GM18951 (cell line): ENCODE data around the gene KCNG2.
"Not testable (repeated sequence)": the region's sequence is repeated elsewhere in the genome, so short reads cannot be mapped to it uniquely, and the experiment has no call there.

ENCODE experiments used
- POLR2A ChIP-seq: IDR thresholded peaks from 4 replicates; pipeline ENCODE4 v1.6.1; 2011; ENCODE audit warnings: mild to moderate bottlenecking; ENCODE audit not compliant: insufficient read length, insufficient read depth; ENCODE audit errors: extremely low read depth
- in situ Hi-C: fragments of 300-500 bp; cut with MboI; formaldehyde crosslinking; loops from one replicate; pipeline ENCODE4 v1.12.0; 2022; ENCODE audit warnings: low sequenced_read_pairs, mixed read lengths, inconsistent platforms; ENCODE audit not compliant: unreplicated experiment

KCNG2 gene

DNA sequence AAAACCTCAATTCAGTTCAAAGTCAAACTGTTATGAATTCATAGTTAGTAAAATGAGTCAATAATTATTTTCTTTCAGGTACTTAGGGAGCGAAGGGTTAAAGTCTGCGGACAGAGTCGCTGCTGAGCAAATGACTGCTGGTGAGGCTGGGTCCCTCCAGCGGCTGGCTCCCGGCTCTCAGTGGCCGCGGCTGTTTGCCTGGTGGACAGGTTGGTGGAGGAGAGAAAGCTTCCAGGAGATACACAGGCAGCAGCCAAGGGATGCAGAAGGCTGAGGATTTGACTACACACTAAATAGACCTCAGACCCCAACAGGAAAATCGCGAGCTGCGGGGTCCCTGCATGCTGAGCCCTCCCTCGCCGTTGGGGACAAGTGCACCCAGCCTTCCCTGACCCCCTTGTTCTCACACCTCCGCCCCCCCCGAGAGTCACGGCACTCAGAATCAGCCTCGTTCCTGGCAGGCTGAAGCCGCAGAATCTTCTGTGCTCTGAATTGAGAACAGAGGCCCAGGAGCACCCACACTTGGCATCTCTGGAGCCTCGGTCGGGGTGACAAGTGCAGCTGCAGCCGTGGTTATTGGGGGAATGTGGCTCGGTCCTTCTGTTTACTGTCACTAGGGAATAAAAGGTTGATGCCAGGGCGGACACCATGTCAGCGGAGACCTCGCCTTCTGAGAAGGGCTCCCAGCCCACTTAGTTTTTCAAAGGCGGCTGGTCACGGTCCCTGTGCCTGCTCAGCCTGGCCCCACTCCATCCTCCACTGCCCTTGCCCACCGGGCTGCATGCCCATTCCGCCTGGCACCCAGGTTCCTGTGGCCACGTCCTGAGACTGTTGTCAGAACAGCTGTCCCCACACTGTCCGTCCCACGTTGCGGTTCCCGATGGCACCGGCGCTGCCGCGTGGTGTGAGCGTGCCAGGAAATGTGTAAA lies 79.7 kb downstream of the KCNG2 start:
- TF ChIP-seq POLR2A, result no peak
- in situ Hi-C loops, result no loop called here

DNA sequence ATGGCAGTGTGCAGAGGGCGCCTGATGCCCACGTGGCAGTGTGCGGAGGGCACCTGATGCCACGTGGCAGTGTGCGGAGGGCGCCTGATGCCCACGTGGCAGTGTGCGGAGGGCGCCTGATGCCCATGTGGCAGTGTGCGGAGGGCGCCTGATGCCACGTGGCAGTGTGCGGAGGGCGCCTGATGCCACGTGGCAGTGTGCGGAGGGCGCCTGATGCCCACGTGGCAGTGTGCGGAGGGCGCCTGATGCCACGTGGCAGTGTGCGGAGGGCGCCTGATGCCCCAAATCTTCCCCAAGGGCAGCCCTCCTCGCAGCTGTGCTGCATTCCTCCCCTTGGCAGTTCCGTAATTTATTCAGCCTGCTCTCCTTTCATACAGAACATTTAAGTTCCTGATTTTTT lies 80.5 kb downstream of the KCNG2 start:
- in situ Hi-C loops, result not testable (repeated sequence)

DNA sequence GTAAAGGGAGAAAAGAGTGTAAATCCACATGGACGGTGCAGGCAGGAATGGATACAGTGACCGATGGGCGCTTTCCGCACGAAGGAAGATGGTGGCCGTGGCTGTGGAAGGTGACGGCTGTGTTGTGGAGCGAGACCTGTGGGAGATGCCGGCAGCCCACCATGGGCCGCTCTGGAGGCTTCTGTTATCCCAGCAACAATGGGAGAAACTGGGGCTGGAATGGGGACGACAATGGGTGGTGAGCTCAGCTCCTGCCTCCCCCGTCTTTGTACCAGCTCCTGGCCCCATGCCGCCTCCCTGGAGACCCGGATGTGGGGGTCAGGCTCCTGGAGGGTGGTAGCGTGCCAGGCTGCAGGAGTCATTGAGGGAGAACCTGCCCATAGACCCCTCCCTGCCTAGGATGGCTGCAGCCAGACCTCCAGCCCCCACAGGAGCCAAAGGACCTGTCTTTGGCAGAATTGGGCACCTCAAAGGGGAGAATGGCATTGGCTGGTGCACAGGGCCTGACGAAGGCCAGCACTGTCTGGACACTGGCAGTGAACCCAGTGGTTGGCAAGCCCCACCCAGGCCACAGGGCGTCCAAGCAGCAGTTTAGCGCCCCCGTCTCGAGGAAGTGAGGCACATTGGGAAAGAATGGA lies 81.1 kb downstream of the KCNG2 start:
- in situ Hi-C loops, result no loop called here
- TF ChIP-seq POLR2A, result no peak

DNA sequence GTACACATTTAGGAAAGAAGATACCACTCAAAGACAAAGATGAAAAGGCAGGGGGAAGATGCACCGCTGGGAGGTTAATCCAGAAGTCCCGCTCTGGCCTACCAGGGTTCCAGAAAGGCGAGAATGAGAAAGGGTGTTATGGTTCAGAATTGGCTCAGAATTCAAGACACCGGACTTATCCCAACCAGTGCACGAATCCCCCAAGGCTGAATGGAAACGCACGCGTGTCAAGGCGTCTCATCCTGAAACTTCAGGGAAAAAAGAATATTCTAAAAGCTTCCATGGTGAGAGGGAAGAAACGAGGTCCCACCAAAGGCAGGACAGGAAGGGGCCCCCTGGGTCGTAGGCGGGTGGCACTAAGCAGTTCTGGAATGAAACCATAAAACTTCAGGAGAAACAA lies 81.8 kb downstream of the KCNG2 start:
- TF ChIP-seq POLR2A, result no peak
- in situ Hi-C loops, result no loop called here

DNA sequence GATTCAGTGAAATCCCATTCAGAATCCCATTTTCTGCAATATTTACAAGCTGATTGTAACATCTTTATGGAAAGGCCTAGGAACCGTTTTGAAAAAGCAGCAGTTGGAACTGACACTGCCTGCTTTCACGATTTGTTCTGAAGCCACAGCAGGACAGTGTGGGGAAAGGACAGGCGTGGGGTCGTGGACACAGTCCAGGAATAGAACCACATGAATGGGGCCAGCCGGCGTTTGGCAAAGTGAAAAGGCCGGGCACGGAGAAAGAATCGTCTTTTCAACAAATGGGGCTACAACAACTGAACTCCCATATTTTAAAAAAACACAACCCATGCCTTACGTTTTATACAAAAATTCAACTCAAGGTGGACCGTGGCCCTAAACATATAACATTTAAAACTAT lies 84.0 kb downstream of the KCNG2 start:
- in situ Hi-C loops, result no loop called here
- no peak for TF ChIP-seq POLR2A

DNA sequence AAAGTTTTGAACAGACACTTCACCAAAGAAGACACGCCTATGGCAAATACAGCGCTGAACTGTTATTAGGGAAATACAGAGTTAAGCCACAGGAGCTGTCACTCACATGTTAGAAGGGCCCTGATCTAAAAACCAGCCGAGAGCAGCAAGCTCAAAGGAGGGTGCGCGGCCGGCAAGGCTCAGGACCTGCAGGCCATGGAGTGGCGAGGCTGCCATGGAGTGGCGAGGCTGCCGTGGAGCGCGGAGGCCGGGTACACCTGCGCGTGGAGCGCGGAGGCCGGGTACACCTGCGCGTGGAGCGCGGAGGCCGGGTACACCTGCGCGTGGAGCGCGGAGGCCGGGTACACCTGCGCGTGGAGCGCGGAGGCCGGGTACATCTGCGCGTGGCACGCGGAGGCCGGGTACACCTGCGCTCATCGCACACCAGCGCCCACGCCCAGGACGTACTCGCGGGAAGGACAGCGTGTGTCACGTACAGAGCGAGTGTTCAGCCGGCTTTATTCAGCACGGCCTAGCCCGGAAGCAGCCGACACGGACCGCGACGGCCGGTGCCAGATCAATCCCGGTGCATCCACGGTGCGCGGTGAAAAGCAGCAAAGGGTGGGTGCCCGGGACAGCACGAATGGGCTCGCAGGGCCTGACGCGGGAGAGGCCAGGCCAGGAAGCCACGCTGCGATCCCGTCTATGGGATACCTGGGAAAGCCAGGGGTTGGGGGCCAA lies 84.9 kb downstream of the KCNG2 start:
- in situ Hi-C loops, result no loop called here
- TF ChIP-seq POLR2A, result no peak

DNA sequence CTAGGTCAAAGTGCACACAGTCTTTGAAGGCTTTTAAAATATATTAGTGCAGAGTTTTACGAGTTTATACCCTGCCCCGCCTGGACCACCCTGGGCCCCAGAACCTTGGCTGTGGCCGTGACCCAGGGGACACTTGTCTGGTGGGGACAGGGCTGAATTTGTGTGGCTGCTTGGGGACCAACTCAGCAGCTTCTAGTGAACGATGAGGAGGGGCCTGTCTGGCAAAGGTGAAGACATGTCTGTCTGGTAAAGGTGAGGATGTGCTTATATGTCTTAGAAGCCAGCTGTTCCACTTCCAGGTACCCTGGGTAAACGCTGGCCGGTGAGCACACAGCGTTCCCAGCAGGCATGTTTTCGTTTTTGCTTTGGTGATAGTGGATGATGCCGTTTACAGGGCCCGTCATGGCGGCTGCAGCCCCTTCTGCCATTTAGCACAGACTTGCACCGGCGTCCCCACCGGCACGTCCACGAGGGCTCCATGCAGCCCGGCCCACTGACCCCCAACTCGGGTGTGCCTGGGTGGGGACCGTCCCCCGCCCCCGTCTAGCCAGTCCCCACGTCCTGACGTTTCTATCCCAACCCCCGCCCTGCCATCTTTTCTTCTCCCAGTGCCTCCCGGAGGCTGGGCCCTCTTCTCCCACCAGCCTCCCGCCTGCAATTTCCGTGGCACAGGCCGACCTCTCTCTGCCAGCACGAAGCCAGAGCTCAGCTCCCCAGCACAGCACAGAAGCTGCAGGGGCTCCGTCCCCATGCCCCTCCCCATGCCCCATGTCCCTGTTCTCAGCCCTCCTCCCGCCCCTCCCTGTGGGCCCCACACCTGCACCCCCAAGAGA lies 85.9 kb downstream of the KCNG2 start:
- TF ChIP-seq POLR2A, result no peak
- in situ Hi-C loops, result no loop called here

DNA sequence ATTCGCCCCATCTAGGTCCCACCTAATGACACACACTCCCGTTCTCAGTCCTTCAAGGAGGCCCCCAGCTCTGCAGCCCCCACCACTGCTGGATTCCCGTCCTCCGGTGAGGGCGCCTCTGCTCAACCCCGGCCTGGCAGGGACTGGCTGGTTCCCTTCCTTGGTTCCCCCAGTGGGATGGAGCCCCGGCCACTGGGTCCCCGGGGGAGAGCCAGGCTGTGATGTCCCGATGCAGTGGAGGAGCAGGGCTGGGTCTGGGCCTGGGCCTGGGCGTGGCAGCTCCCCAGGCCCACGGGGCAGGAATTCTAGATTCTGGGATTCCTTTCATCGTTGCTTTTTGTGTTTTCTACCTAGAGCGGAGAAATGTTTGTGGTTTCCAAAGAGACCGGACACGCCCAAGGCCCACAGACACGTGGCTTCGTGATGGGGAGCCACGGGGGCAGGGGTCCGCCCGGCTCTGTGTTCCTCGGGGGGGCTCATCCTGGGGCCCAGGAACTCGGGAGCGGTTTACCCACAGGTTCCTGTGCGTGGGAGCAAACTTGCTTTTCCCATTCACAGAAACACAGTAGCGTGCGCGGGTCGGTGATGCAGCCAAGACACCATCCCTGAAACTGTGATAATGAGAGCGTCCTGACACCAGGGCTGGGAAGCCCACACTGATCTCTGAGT lies 86.7 kb downstream of the KCNG2 start:
- in situ Hi-C loops, result no loop called here
- no peak for TF ChIP-seq POLR2A

DNA sequence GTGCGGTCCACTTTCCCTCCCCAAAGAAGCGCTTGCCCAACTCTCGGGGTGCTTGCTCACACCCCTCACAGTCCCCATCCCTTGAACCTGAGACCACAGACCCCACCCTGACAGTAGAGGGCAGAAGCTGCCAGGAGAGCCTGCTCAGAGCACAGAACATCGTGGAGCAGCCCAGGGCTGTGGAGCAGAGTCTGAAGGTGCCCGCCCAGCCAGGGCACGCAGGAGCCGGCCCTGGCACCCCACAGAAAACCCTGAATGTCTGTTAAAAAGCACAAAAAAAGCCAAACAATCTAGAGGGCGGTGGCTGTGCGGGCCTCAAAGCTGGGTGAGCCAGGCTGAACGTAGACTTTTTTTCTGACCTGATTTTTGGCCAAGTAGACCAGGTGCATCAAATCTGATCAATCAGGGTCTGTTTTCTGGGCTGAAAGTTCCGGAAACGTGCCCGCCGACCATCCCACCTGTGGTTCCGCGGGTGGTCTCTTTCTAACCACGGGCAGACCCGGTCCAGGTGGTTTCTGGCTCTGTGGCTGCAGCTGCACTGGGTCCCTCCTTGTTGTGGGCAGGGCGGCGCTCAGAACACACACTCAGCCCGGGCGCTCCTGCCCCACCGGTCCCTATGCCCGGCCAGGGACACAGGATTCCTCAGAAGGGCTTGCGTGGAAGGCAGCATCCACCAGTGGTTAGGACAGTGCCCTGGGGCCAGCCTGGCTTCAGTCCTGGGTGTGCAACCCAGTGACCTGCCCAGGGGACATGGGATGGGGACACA lies 87.4 kb downstream of the KCNG2 start:
- in situ Hi-C loops, result no loop called here
- TF ChIP-seq POLR2A, result no peak

DNA sequence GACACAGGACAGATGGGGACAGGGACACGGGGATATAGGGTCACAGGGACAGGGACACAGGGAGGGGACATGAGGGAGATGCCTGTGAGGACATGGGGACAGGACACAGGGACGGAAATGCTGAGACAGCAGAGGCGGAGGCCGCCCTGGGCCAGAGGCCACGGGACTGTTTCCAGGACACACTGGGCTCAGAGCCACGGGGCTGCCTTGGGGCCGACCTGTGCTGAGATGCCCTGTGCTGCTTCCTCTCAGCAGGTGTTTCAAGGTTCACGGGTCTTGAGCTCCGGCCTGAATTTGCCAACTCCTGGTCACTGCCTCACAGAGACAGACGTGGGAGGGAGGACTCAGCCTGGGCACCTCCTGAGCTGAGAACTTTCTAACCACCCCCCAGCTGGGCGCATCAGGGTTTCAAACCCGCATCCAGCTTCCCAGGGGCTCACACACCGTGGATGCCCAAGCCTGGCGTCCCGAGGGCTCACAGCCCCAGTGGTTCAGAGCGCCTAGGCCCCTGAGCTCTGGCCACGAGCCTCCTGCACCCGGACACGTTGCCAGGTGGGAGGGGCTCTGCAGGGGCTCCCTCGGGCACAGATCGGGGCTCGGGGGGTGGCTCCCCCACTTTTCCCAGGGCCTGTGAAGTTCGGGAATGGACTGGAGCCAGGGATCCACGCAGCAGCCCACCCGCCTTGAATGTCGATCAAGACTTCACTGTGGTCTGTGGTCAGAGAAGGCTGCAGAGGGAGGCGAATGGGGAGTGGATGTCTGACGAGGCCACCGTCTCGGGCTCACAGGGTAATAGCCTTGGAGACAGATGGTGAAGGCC lies 89.7 kb downstream of the KCNG2 start:
- in situ Hi-C loops, result no loop called here
- TF ChIP-seq POLR2A, result no peak

DNA sequence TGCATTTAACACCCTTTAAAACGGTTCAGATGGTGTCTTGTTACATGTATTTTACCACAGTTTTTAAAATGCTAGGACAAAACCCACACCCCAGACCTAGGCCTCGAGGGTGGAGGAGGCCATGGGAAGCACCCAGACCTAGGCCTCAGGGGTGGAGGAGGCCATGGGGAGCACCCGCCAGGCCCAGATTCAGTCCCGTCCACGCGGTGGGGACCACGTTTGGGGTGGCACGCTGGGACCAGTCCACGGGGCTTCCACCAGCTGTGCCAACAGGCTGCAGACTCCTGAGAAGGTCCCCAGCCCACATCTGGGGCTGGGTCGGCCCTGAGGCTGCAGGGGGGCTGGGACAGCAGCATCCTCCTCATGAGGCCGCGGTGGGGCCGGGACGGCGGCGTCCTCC lies 90.3 kb downstream of the KCNG2 start:
- in situ Hi-C loops, result no loop called here
- TF ChIP-seq POLR2A, result no peak
